SK-N-SH treated with all-trans-retinoic acid at 6 μM for 48 hours (cell line): ENCODE measurements around the gene PDZK1IP1.

ENCODE experiments used
- ZFP3 ChIP-seq: fragments of 250-450 bp; sonication (Bioruptor Pico); IDR thresholded peaks from 2 replicates; pipeline ENCODE4 v1.5.0; 2020; ENCODE audit warnings: mild to moderate bottlenecking, moderate library complexity
- TF ChIP-seq, protein P1 (sequence below): fragments of 250-450 bp; sonication (Bioruptor Pico); IDR thresholded peaks from 2 replicates; pipeline ENCODE4 v1.5.1; 2021; ENCODE audit warnings: mild to moderate bottlenecking, moderate library complexity

DNA sequence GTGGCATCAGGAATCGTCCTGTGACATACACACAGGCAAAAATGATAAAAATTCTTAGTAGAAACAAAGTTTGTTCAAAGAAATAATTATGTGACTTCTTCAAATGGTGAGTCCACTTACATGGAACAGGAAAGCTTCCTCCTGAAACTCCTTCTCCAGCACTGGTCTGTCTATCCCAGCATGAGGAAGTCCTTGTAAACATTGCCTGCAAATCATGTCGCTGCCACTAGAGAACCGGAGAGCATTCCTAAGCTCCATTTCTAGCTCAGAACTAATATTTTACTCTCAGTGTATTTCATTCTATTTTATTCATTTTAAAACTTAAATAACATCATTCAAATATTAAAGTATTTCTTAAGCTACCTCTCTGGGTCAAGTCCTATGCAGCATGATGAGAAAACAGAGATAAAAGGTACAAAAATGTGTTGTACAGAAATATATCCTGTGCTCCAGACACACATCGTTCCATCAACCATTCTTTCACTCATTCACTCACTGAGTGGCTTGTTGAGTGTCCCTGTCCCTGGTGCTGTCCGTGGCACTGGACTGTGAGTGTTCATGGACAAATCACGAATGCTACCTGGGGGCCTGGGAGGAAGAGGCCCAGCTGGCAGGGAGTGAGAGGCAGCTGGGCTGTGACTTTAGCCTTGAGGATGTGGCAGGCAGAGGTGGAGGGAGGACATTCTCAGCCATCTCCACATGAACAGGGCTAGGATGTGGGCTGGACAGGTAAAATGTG lies 42.6 kb downstream of the PDZK1IP1 start:
- no peak for TF ChIP-seq ZFP3 (CRISPR knock-in tag)
- TF ChIP-seq, protein P1, sequence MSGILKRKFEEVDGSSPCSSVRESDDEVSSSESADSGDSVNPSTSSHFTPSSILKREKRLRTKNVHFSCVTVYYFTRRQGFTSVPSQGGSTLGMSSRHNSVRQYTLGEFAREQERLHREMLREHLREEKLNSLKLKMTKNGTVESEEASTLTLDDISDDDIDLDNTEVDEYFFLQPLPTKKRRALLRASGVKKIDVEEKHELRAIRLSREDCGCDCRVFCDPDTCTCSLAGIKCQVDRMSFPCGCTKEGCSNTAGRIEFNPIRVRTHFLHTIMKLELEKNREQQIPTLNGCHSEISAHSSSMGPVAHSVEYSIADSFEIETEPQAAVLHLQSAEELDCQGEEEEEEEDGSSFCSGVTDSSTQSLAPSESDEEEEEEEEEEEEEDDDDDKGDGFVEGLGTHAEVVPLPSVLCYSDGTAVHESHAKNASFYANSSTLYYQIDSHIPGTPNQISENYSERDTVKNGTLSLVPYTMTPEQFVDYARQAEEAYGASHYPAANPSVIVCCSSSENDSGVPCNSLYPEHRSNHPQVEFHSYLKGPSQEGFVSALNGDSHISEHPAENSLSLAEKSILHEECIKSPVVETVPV (CRISPR knock-in tag) = no peak
